Measurements from ENCODE around the gene DENND1A. TPM values are rescaled to one million over a fixed set of nuclear protein-coding genes. Genes with fewer than 3 reads are reported as not detected.

DENND1A gene
- total RNA-seq, 1 experiment from 2014 or later, result 23.5 TPM

GRCh38 chr9:123947326-123947725, 17.4 kb upstream of the DENND1A start:
- peaks cover 8% of the 10 kb centered on the region; the same call in 1 of the 2 replicates for H3K27me3 Mint-ChIP-seq (ENCODE audit: low read depth)
- CTCF ChIA-PET, result interaction anchor here (1.3 kb wide), 1 partner anchor 14 kb away, joined by 5 read pairs; no protein-coding TSS in a partner anchor

More at GRCh38 chr9:123947326-123947725, 17.4 kb upstream of the DENND1A start:
- Mint-ChIP-seq H3K9me3 (no peaks in the 10 kb centered on the region), H3K27ac (no peak overlapping the region), H3K4me1 (no peaks in the 10 kb centered on the region), H3K36me3 (no peaks in the 10 kb centered on the region), H3K4me3 (no peak overlapping the region)
- ATAC-seq (no peak), DNase-seq (ENCODE audit: low spot score) (no peak)
- TF ChIP-seq TCF7 (CRISPR knock-in tag; IDR thresholded peaks at IDR 0.05; ENCODE audit: low read depth) (no peak), KAT7 (CRISPR knock-in tag; IDR thresholded peaks at IDR 0.05; ENCODE audit: borderline replicate concordance) (no peak), NR3C1 (CRISPR knock-in tag; conservative IDR thresholded peaks at IDR 0.05; ENCODE audit: low read depth) (no peak), AFF4 (CRISPR knock-in tag; IDR thresholded peaks at IDR 0.05; ENCODE audit: borderline replicate concordance) (no peak), ZNF121 (CRISPR knock-in tag; IDR thresholded peaks at IDR 0.05) (no peak), ATF2 (CRISPR knock-in tag; IDR thresholded peaks at IDR 0.05; ENCODE audit: borderline replicate concordance, low read depth) (no peak), ERG (CRISPR knock-in tag; IDR thresholded peaks at IDR 0.05) (no peak), ZNF512 (CRISPR knock-in tag; IDR thresholded peaks at IDR 0.05; ENCODE audit: borderline replicate concordance) (no peak), NFATC4 (CRISPR knock-in tag; IDR thresholded peaks at IDR 0.05) (no peak), NFYB (CRISPR knock-in tag; conservative IDR thresholded peaks at IDR 0.05; ENCODE audit: low read depth) (no peak), MLX (CRISPR knock-in tag; IDR thresholded peaks at IDR 0.05) (no peak), NR2C2 (CRISPR knock-in tag; IDR thresholded peaks at IDR 0.05) (no peak), PRDM15 (CRISPR knock-in tag; IDR thresholded peaks at IDR 0.05) (no peak), ESRRA (CRISPR knock-in tag; IDR thresholded peaks at IDR 0.05; ENCODE audit: borderline replicate concordance) (no peak), USF2 (CRISPR knock-in tag; IDR thresholded peaks at IDR 0.05) (no peak), HMGXB4 (CRISPR knock-in tag; IDR thresholded peaks at IDR 0.05) (no peak), MYBL2 (CRISPR knock-in tag; IDR thresholded peaks at IDR 0.05) (no peak)
- POLR2A ChIA-PET, result no interaction called here
